Thymus (tissue), 14 donors: ENCODE measurements around the gene DDB1. TPM values are rescaled to one million over a fixed set of nuclear protein-coding genes. Genes with fewer than 3 reads are reported as not detected.

Source experiments
- DNase-seq, 9 donors: peaks; one replicate each; pipeline ENCODE4 v3.0.0-alpha.2; 2013; ENCODE audit warnings: low spot score in 9 of 9, low read depth in 6 of 9, missing footprints in 1 of 9
- H3K27ac ChIP-seq, 2 donors: one replicate each; pipeline ENCODE4 v1.5.1; 2013; ENCODE audit warnings: control low read depth in 1 of 2, low read depth in 1 of 2, low read length in 1 of 2, mild to moderate bottlenecking in 1 of 2, moderate library complexity in 1 of 2
- H3K27me3 ChIP-seq, 2 donors: one replicate each; pipeline ENCODE4 v1.5.1; 2013; ENCODE audit warnings: low read length in 1 of 2; ENCODE audit not compliant: control insufficient read depth in 2 of 2, insufficient read depth in 1 of 2
- H3K36me3 ChIP-seq, 2 donors: one replicate each; pipeline ENCODE4 v1.5.1; 2013; ENCODE audit warnings: low read length in 1 of 2, mild to moderate bottlenecking in 1 of 2, moderate library complexity in 1 of 2; ENCODE audit not compliant: control insufficient read depth in 2 of 2, insufficient read depth in 2 of 2
- H3K4me1 ChIP-seq, 2 donors: one replicate each; pipeline ENCODE4 v1.5.1; 2013; ENCODE audit warnings: low read length in 2 of 2; ENCODE audit not compliant: control insufficient read depth in 2 of 2, insufficient read depth in 2 of 2
- H3K4me3 ChIP-seq, 2 donors: one replicate each; pipeline ENCODE4 v1.5.1; 2013; ENCODE audit warnings: low read length in 2 of 2, control low read depth in 1 of 2, mild to moderate bottlenecking in 1 of 2
- H3K9me3 ChIP-seq, 2 donors: one replicate each; pipeline ENCODE4 v1.5.1; 2013; ENCODE audit warnings: low read length in 1 of 2, mild to moderate bottlenecking in 1 of 2; ENCODE audit not compliant: control insufficient read depth in 2 of 2, insufficient read depth in 1 of 2
- WGBS: extraction: QIAGEN DNeasy Blood & Tissue Kit; methylation state at CpG from one replicate; pipeline ENCODE4 v1.1.7; 2013; 5-methylcytosine and 5-hydroxymethylcytosine counted together
- long read RNA-seq, 10 donors: transcript quantifications; one replicate each; lab custom pipeline, GENCODE V29; 2026
- polyA plus RNA-seq: library from polyadenylated mRNA; stranded (reverse); fragments of 200-250 nt; gene quantifications from one replicate; pipeline ENCODE4 v1.2.3, GENCODE V29; 2013
- total RNA-seq: library from RNA; stranded (reverse); fragments of 120-200 nt; gene quantifications from one replicate; pipeline ENCODE4 v1.2.4, GENCODE V29; 2013
- donor health status: healthy.

Gene DDB1
- total RNA-seq, result 197 TPM
- polyA plus RNA-seq, result 129 TPM
- long read RNA-seq, donor 1, full-length matches to known transcripts, result 4 of 4 reads
- long read RNA-seq, donor 1, partial matches to known transcripts, result 0 of 4 reads
- long read RNA-seq, donor 1, other reads (novel, unspliced or antisense), result 0 of 4 reads
- long read RNA-seq, donor 2, result 0 reads
- long read RNA-seq, donor 3, full-length matches to known transcripts, result 31 of 62 reads
- long read RNA-seq, donor 3, partial matches to known transcripts, result 31 of 62 reads
- long read RNA-seq, donor 3, other reads (novel, unspliced or antisense), result 0 of 62 reads
- long read RNA-seq, donor 4, full-length matches to known transcripts, result 9 of 24 reads
- long read RNA-seq, donor 4, partial matches to known transcripts, result 15 of 24 reads
- long read RNA-seq, donor 4, other reads (novel, unspliced or antisense), result 0 of 24 reads
- long read RNA-seq, donor 5, full-length matches to known transcripts, result 23 of 69 reads
- long read RNA-seq, donor 5, partial matches to known transcripts, result 46 of 69 reads
- long read RNA-seq, donor 5, other reads (novel, unspliced or antisense), result 0 of 69 reads
- long read RNA-seq, donor 6, full-length matches to known transcripts, result 17 of 53 reads
- long read RNA-seq, donor 6, partial matches to known transcripts, result 36 of 53 reads
- long read RNA-seq, donor 6, other reads (novel, unspliced or antisense), result 0 of 53 reads
- long read RNA-seq, donor 7, full-length matches to known transcripts, result 28 of 59 reads
- long read RNA-seq, donor 7, partial matches to known transcripts, result 31 of 59 reads
- long read RNA-seq, donor 7, other reads (novel, unspliced or antisense), result 0 of 59 reads
- long read RNA-seq, donor 8, full-length matches to known transcripts, result 11 of 17 reads
- long read RNA-seq, donor 8, partial matches to known transcripts, result 6 of 17 reads
- long read RNA-seq, donor 8, other reads (novel, unspliced or antisense), result 0 of 17 reads
- long read RNA-seq, donor 9, full-length matches to known transcripts, result 13 of 13 reads
- long read RNA-seq, donor 9, partial matches to known transcripts, result 0 of 13 reads
- long read RNA-seq, donor 9, other reads (novel, unspliced or antisense), result 0 of 13 reads
- long read RNA-seq, donor 10, full-length matches to known transcripts, result 5 of 59 reads
- long read RNA-seq, donor 10, partial matches to known transcripts, result 54 of 59 reads
- long read RNA-seq, donor 10, other reads (novel, unspliced or antisense), result 0 of 59 reads

DNA sequence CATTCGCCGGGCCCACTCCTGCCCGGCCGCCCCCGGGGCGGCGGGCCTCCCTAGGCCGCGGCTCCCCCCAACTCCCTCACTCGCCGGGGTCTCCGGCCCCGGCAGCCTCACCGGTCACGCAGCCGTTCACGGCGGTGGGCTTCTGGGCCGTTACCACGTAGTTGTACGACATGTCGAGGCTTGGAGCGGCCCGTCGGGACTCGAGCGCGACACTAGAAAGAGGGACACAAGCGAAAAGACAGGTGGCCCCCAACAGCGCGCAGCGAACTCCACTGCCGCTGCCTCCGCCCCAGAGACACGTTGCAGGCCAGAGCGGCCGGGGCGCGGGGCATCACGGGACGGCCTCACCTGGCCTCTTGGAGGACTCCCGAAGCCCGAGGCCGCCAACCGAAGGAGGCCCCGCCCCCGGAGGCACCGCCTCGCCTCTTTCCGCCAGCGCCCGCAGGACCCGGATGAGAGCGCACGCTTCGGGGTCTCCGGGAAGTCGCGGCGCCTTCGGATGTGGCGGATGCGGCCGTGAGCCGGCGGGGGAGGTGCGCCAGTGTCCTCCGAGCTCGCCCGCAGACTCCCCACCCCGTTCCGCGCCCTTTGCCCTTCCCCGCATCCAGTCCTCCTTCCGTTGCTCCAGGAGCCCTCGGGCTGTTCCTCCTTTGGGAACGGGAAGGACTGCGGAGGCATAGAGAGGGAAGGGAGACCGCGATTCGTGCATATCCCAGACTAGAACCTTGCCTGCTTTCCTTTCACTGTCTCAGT, at the start of gene DDB1, which contains the start of gene TKFC:
Gene DDB1 (minus strand): TSS at position 309 of the 753 bp plus-strand sequence. CDS start 137 bp downstream, at position 172.
Gene TKFC (plus strand): TSS at position 432 of the 753 bp plus-strand sequence. CDS start 1,501 bp downstream, outside the sequence.
- peak; percentile 79 to 98 (median 97) for DNase-seq
- H3K27ac ChIP-seq, result peak within 1 kb of the TSS; percentile 96 to 97

DNA sequence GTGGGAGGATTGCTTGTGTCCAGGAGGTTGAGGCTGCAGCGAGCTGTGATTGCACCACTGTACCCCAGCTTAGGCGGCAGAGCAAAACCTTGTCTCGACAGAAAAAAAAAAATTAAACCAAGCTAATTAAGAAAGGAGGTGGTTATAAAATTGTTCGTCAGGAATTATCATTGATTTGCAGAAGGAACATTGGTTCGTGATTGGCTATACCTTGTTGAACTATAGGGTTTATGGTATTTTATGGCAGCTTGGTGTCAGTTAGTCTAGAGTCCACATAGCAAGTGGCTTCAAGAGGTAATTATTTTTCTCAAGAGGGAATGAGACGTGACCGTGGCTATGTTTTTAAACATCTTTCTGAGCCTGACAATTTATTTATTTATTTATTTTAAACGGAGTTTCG, 48.0 kb upstream of the DDB1 start:
- H3K27ac ChIP-seq, result no peak overlapping the region
- DNase-seq, result no peak
- H3K4me1 ChIP-seq, result no peaks in the 10 kb centered on the region
- peaks cover 0 to 1% of the 10 kb centered on the region in 2 donors for H3K36me3 ChIP-seq
- H3K9me3 ChIP-seq, result no peaks in the 10 kb centered on the region
- 98% methylated on average over 9 of the region's 9 CpGs for WGBS
- H3K27me3 ChIP-seq, result no peaks in the 10 kb centered on the region
- no peak overlapping the region for H3K4me3 ChIP-seq

More for the DNA sequence above, at the start of gene DDB1, which contains the start of gene TKFC:
- Histone ChIP-seq H3K4me1 (peaks cover 13 to 41% of the 10 kb centered on the region in 2 donors), H3K4me3 (peak within 1 kb of the TSS; percentile 80 to 84), H3K27me3 (no peaks in the 10 kb centered on the region), H3K36me3 (peaks cover 17 to 32% of the 10 kb centered on the region in 2 donors), H3K9me3 (no peaks in the 10 kb centered on the region)
- under 1% methylated on average over 80 of the region's 81 CpGs for WGBS

DNA sequence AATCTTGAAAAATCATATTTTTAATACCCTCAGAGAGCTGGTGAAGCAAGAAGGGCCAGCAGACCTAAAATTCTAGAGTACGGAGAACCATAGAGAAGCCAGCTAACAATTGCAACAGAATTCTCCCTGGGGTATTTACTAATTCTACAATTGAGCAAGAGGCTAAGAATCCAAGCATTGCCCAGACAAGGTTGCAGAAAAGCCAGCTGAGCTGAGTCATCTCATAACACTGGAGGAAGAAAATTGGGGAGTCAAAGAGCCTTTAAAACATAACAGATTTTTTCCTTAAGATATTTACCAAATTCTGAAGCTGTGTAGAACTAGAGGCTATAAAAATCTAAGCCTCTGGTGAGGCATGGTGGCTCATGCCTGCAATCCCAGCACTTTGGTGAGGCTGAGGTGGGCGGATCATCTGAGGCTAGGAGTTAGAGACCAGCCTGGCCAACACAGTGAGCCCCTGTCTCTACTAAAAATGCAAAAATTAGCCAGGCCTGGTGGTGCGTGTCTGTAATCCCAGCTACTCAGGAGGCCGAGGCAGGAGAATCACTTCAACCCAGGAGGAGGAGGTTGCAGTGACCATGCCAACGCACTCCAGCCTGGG, 45.9 kb upstream of the DDB1 start:
- Histone ChIP-seq H3K27me3 (no peaks in the 10 kb centered on the region), H3K4me1 (no peaks in the 10 kb centered on the region), H3K9me3 (peaks cover 0 to 9% of the 10 kb centered on the region in 2 donors), H3K27ac (no peak overlapping the region), H3K4me3 (no peak overlapping the region), H3K36me3 (peaks cover 5 to 6% of the 10 kb centered on the region in 2 donors)
- WGBS, result 96% methylated on average over 5 of the region's 5 CpGs
- DNase-seq, result no peak

DNA sequence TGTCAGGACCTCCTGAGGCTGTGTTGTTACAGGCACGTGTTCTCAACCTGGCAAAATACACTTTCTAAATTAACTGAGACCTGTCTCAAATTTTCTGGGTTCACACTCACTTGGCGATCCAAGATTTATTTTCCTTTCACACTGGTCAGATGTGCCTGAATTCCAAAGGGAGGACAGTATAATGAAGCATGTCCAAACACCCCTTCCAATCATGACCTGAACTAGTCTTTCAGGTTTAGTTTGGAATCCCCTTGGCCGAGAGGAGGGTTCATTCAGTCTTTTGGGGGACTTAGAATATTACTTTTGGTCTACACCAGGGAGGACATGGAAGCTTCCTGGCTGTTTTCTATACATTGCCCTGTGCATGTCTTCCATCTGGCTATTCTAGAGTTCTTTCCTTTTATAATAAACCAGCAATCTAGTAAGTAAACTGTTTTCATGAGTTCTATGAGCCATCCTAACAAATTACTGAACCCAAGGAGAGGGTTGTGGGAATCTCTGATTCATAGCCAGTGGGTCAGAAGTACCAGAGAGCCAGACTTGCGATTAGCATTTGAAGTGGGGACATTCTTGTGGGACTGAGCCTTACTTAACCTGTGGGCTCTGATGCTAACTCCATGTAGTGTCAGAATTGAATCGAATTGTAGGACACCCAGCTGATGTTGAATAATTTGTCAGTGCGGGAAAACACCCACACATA, 44.7 kb upstream of the DDB1 start:
- H3K27ac ChIP-seq, result peak overlapping the region in 1 of 2 donors; percentile 18
- H3K36me3 ChIP-seq, result peaks cover 7 to 9% of the 10 kb centered on the region in 2 donors
- WGBS, result 96% methylated on average over 6 of the region's 6 CpGs
- no peak for DNase-seq
- H3K4me3 ChIP-seq, result no peak overlapping the region
- H3K4me1 ChIP-seq, result no peaks in the 10 kb centered on the region
- peaks cover 0 to 10% of the 10 kb centered on the region in 2 donors for H3K9me3 ChIP-seq
- no peaks in the 10 kb centered on the region for H3K27me3 ChIP-seq

DNA sequence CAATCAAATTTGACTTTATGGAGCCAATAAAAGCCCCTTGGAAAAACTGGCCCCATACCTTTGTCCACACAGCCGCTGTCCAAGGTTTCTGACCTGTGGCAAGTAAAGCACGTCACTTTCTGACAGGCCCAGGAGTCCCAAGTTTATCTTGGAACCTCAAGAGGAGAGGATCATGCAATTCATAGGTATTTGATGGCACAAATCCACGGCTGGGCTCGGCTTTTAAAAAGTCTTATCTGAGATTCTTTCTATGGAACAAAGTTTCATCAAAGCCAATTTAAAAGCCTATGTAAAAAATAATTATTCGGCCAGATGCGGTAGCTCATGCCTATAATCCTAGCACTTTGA, 42.8 kb upstream of the DDB1 start:
- H3K27me3 ChIP-seq, result no peaks in the 10 kb centered on the region
- peak overlapping the region in 1 of 2 donors; percentile 60 for H3K27ac ChIP-seq
- 92% methylated on average over 6 of the region's 6 CpGs for WGBS
- H3K4me1 ChIP-seq, result no peaks in the 10 kb centered on the region
- H3K36me3 ChIP-seq, result peaks cover 10 to 12% of the 10 kb centered on the region in 2 donors
- peaks cover 0 to 10% of the 10 kb centered on the region in 2 donors for H3K9me3 ChIP-seq
- no peak overlapping the region for H3K4me3 ChIP-seq
- DNase-seq, result no peak

DNA sequence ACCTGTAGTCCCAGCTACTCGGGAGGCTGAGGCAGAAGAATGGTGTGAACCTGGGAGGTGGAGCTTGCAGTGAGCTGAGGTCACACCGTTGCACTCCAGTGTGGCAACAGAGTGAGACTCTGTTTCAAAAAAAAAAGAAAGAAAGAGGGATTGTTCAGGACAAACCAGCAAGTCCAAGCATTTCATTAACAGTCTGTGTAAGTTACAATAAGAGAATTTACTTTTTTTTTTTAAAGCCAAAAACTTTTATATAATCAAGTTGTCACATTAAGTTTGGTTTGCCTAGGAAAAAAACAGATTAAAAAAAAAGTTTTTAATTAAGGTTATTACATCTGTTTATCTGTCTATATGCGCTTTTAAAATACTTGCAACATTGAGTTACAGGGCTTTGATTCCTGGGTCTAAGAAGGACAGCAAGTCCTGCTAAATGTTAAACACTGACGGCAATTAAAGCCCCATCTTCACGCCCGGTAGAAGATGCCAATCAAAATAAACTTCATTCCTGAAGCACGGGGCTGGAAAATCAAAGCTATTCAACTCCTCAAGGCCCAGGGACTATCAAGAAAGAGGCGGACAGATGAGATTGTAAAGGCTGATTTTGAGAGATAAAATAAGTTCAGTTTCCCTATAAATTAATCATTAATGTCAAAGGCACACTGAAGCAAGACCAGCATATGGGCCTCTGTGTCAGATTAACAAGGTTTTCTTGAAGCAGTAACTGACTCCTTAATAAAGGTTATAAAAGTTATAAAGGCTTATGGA, 39.9 kb upstream of the DDB1 start:
- DNase-seq, result no peak
- 96% methylated on average over 8 of the region's 8 CpGs for WGBS
- H3K9me3 ChIP-seq, result peaks cover 0 to 10% of the 10 kb centered on the region in 2 donors
- peaks cover 0 to 6% of the 10 kb centered on the region in 2 donors for H3K4me1 ChIP-seq
- H3K36me3 ChIP-seq, result peaks cover 31 to 41% of the 10 kb centered on the region in 2 donors
- H3K27ac ChIP-seq, result no peak overlapping the region
- no peak overlapping the region for H3K4me3 ChIP-seq
- no peaks in the 10 kb centered on the region for H3K27me3 ChIP-seq

DNA sequence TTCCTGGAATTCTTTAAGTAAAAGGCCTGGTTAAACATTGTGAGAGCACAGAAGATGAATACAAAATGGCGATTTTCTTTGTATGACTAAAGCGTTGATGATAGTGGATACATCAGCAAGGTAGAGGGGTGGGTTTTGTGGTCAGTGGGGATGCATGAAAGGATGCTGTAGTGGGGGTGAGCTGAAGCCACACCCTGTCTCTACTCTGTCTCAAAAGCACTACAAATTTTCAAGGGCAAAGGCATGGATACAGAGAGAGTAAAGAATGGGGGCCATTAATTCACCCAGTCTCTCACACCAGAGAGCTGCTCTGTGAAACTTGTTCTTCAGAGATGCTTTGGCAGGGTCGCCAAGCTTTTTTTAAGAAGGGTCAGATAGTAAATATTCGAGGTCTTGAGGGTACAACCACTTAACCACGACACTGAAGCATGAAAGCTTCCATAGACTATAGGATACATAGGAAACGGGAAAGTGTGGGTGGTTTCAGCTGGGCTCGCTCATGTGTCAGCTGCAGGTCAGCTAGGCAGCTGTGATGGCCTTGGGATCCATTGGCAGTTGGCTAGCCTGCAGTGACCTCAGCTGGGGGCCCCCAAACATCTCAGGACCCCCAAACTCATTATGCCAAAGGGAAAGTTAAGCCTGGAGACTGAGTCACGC, 37.6 kb upstream of the DDB1 start:
- H3K27ac ChIP-seq, result peak overlapping the region; percentile 48 to 60
- peaks cover 0 to 6% of the 10 kb centered on the region in 2 donors for H3K4me1 ChIP-seq
- WGBS, result 89% methylated on average over 8 of the region's 8 CpGs
- peaks cover 0 to 10% of the 10 kb centered on the region in 2 donors for H3K9me3 ChIP-seq
- peaks cover 48 to 64% of the 10 kb centered on the region in 2 donors for H3K36me3 ChIP-seq
- no peaks in the 10 kb centered on the region for H3K27me3 ChIP-seq
- no peak overlapping the region for H3K4me3 ChIP-seq
- DNase-seq, result no peak
